Measurements from ENCODE around the gene CLEC4E. TPM values are rescaled to one million over a fixed set of nuclear protein-coding genes. Genes with fewer than 3 reads are reported as not detected.

CLEC4E gene
- total and polyA plus RNA-seq, 2 of the 13 experiments (the other 11 are each of a cell fraction or from before 2014, with no cell fraction given) = not detected

GRCh38 chr12:8493084-8493483 is 47.6 kb downstream of the CLEC4E start:
- Histone ChIP-seq H3K9ac (ENCODE audit: insufficient read depth, low read depth, low read length) (no peak overlapping the region), H3K36me3 (replicated peaks in 1 of 2; ENCODE audit: control insufficient read depth in 1 of 2, insufficient read depth in 2 of 2, low read length in 2 of 2) (no peaks in the 10 kb centered on the region), H3K9me3 (ENCODE audit: low read length) (no peaks in the 10 kb centered on the region), H3K4me1 (ENCODE audit: insufficient read depth, low read length) (no peaks in the 10 kb centered on the region), H2AFZ (ENCODE audit: low read length) (no peak overlapping the region), H3K4me2 (ENCODE audit: low read depth, low read length) (no peak overlapping the region), H3K27me3 (ENCODE audit: control insufficient read depth in 1 of 2, insufficient read depth in 2 of 2, low read length in 2 of 2) (no peaks in the 10 kb centered on the region), H4K20me1 (ENCODE audit: insufficient read depth, low read length) (no peaks in the 10 kb centered on the region), H3K79me2 (ENCODE audit: insufficient read depth, low read length) (no peaks in the 10 kb centered on the region), H3K4me3 (replicated peaks in 1 of 3; ENCODE audit: insufficient read depth in 1 of 3, low read depth in 2 of 3, low read length in 3 of 3) (no peak overlapping the region), H3K27ac (ENCODE audit: extremely low read length, insufficient read depth, low read length) (no peak overlapping the region)
- in situ Hi-C loops (cut with HindIII; ENCODE audit: extremely low pct_ligation_motif_present, low pct_unique_long_range_greater_than_20kb) (no loop called here), intact Hi-C loops (cut with micrococcal nuclease; ENCODE audit: unreplicated experiment) (no loop called here)
- CTCF ChIA-PET (ENCODE audit: low intra/inter-chr PET ratio, low total read pairs) = no interaction called here
- no peak for TF ChIP-seq ZNF777 (CRISPR knock-in tag; IDR thresholded peaks at IDR 0.05)
- TF ChIP-seq RFX5 (IDR thresholded peaks at IDR 0.05; ENCODE audit: low read depth, low read length) = no peak
- TF ChIP-seq TSC22D2 (CRISPR knock-in tag; IDR thresholded peaks at IDR 0.05; ENCODE audit: borderline replicate concordance) = no peak
- TF ChIP-seq ARID3A (IDR thresholded peaks at IDR 0.05; ENCODE audit: low read depth, low read length) = no peak
- TF ChIP-seq ZIK1 (CRISPR knock-in tag; IDR thresholded peaks at IDR 0.05; ENCODE audit: borderline replicate concordance, low read depth) = no peak
- no peak for TF ChIP-seq MEIS1 (CRISPR knock-in tag; IDR thresholded peaks at IDR 0.05; ENCODE audit: borderline replicate concordance)
- no peak for TF ChIP-seq RXRB (CRISPR knock-in tag; IDR thresholded peaks at IDR 0.05; ENCODE audit: borderline replicate concordance)
- TF ChIP-seq GPBP1L1 (CRISPR knock-in tag; IDR thresholded peaks at IDR 0.05) = no peak
- TF ChIP-seq UBTF (CRISPR knock-in tag; IDR thresholded peaks at IDR 0.05) = no peak
- TF ChIP-seq XRCC5 (optimal IDR thresholded peaks at IDR 0.05; ENCODE audit: low read length) = no peak
- WGBS (ENCODE audit: low lambda C conversion rate) = 35% methylated on average over 2 of the region's 2 CpGs
- DNase-seq (ENCODE audit: low spot score) (no peak), ATAC-seq (no peak), FAIRE-seq (no peak)
- BruUV-seq (replicated peaks) = no TSS peak
- POLR2A ChIA-PET = no interaction called here
